Endothelial cell of umbilical vein (primary cell): ENCODE data around the gene ATP6V1B1. TPM values are rescaled to one million over a fixed set of nuclear protein-coding genes. Genes with fewer than 3 reads are reported as not detected.

Experiments
- BruUV-seq: library from RNA; stranded (reverse); fragments of 400-500 nt; replicated peaks from 2 replicates; lab custom pipeline; 2021; lab: Mats Ljungman, UMichigan
- CTCF ChIA-PET: fragments of 300-600, 350-600 bp; sonication (Branson Sonifier 250); formaldehyde crosslinking; loops from one replicate; lab custom pipeline; 2021; ENCODE audit warnings: antibody characterized with exemption, inconsistent platforms; lab: Charles Lee
- POLR2A ChIA-PET: fragments of 300-600, 350-600 bp; sonication (Branson Sonifier 250); formaldehyde crosslinking; loops from one replicate; lab custom pipeline; 2021; ENCODE audit warnings: antibody characterized with exemption, inconsistent platforms; lab: Charles Lee
- DNase-seq: peaks from one replicate; pipeline ENCODE4 v3.0.0-alpha.2; 2011; ENCODE audit warnings: low read depth, low spot score
- FAIRE-seq: peaks from 2 replicates; lab custom pipeline; 2011; peaks lifted over from hg19 to GRCh38; lab: Jason Lieb, UNC
- H2AFZ ChIP-seq: 2 replicates; pipeline ENCODE4 v1.6.0; 2012; ENCODE audit warnings: low read depth, low read length, control low read depth, inconsistent platforms
- H3K27ac ChIP-seq: 2 replicates; pipeline ENCODE4 v1.5.1; 2011; ENCODE audit warnings: low read depth, mild to moderate bottlenecking, control low read depth, low read length, moderate library complexity; ENCODE audit not compliant: insufficient read depth
- H3K27me3 ChIP-seq, 2 experiments: 2 replicates each; pipeline versions ENCODE4 v1.6.0 to v1.6.1; 2011; ENCODE audit warnings: low read length in 2 of 2, mixed read lengths in 1 of 2; ENCODE audit not compliant: control insufficient read depth in 2 of 2, insufficient read depth in 2 of 2
- H3K36me3 ChIP-seq, 2 experiments: 2 replicates in 1 of 2; 3 replicates in 1 of 2; pipeline ENCODE4 v1.5.1; 2011; ENCODE audit warnings: low read length in 2 of 2, mild to moderate bottlenecking in 1 of 2, moderate library complexity in 1 of 2; ENCODE audit not compliant: control insufficient read depth in 2 of 2, insufficient read depth in 2 of 2; ENCODE audit errors: extremely low read depth in 1 of 2
- H3K4me1 ChIP-seq: 3 replicates; pipeline ENCODE4 v1.5.1; 2011; ENCODE audit warnings: mild to moderate bottlenecking, low read length; ENCODE audit not compliant: control insufficient read depth, insufficient read depth; ENCODE audit errors: extremely low read depth
- H3K4me2 ChIP-seq: 2 replicates; pipeline ENCODE4 v1.6.1; 2011; ENCODE audit warnings: low read length, control low read depth, mixed read lengths; ENCODE audit not compliant: insufficient read depth
- H3K4me3 ChIP-seq, 3 experiments: fragments of 200-600 bp in 1 of 3; sonication (generic), shearing (Covaris generic) in 1 of 3; replicated peaks in 1 of 3; 2 replicates each; pipeline ENCODE4 v1.5.1; 2011 to 2016; ENCODE audit warnings: control low read depth in 3 of 3, low read length in 3 of 3, mild to moderate bottlenecking in 2 of 3, inconsistent platforms in 1 of 3, low read depth in 1 of 3, moderate library complexity in 1 of 3; ENCODE audit not compliant: insufficient read depth in 1 of 3
- H3K79me2 ChIP-seq: 2 replicates; pipeline ENCODE4 v1.6.0; 2012; ENCODE audit warnings: low read length, inconsistent platforms; ENCODE audit not compliant: control insufficient read depth, insufficient read depth
- H3K9ac ChIP-seq: replicated peaks from 2 replicates; pipeline ENCODE3; 2011; ENCODE audit warnings: low read length, control low read depth; ENCODE audit not compliant: insufficient read depth; ENCODE audit errors: extremely low read depth
- H3K9me1 ChIP-seq: replicated peaks from 3 replicates; pipeline ENCODE4 v1.6.0; 2011; ENCODE audit warnings: mild to moderate bottlenecking, low read length; ENCODE audit not compliant: control insufficient read depth, insufficient read depth; ENCODE audit errors: extremely low read depth
- H3K9me3 ChIP-seq: replicated peaks from 2 replicates; pipeline ENCODE4 v1.5.1; 2012; ENCODE audit warnings: low read length, inconsistent platforms; ENCODE audit not compliant: control insufficient read depth, insufficient read depth
- H4K20me1 ChIP-seq: replicated peaks from 2 replicates; pipeline ENCODE3; 2011; ENCODE audit warnings: mild to moderate bottlenecking, low read length; ENCODE audit not compliant: control insufficient read depth, insufficient read depth; ENCODE audit errors: extremely low read depth
- CTCF ChIP-seq, 2 donors: IDR thresholded peaks; 1 replicate in 1 of 2; 2 replicates in 1 of 2; pipeline ENCODE4 v1.5.1; 2011; ENCODE audit warnings: low read length in 2 of 2, mild to moderate bottlenecking in 2 of 2, moderate library complexity in 2 of 2, control low read depth in 1 of 2, inconsistent platforms in 1 of 2, low read depth in 1 of 2; ENCODE audit not compliant: insufficient read depth in 1 of 2; ENCODE audit errors: extremely low read depth in 1 of 2
- EZH2 ChIP-seq: IDR thresholded peaks from 2 replicates; pipeline ENCODE4 v1.6.1; 2012; ENCODE audit warnings: borderline replicate concordance, low read depth, mild to moderate bottlenecking, moderate library complexity, low read length, inconsistent platforms; ENCODE audit not compliant: severe bottlenecking
- FOS ChIP-seq: IDR thresholded peaks from 2 replicates; pipeline ENCODE4 v1.6.1; 2011; ENCODE audit warnings: mild to moderate bottlenecking, low read length, moderate library complexity, borderline replicate concordance; ENCODE audit not compliant: insufficient read depth
- GATA2 ChIP-seq: IDR thresholded peaks from 2 replicates; pipeline ENCODE4 v1.7.0; 2011; ENCODE audit warnings: low read depth, mild to moderate bottlenecking, moderate library complexity, mixed read lengths, low read length; ENCODE audit not compliant: insufficient read length, insufficient read depth
- JUN ChIP-seq: IDR thresholded peaks from 2 replicates; pipeline ENCODE4 v1.6.1; 2011; ENCODE audit warnings: borderline replicate concordance, low read depth; ENCODE audit not compliant: insufficient read length, insufficient read depth
- MAX ChIP-seq: IDR thresholded peaks from 2 replicates; pipeline ENCODE4 v1.6.1; 2011; ENCODE audit not compliant: insufficient read depth, insufficient read length
- MYC ChIP-seq: IDR thresholded peaks from one replicate; pipeline ENCODE4 v1.6.1; 2011; ENCODE audit warnings: mild to moderate bottlenecking, low read depth, low read length
- POLR2A ChIP-seq: IDR thresholded peaks from 2 replicates; pipeline ENCODE4 v1.6.1; 2012; ENCODE audit warnings: low read depth, mild to moderate bottlenecking, control low read depth, low read length
- POLR2AphosphoS5 ChIP-seq: IDR thresholded peaks from 2 replicates; pipeline ENCODE4 v1.6.1; 2012; ENCODE audit warnings: low read depth, mild to moderate bottlenecking, control low read depth, low read length, moderate library complexity; ENCODE audit not compliant: insufficient read depth
- dilution Hi-C: fragments of 300-500 bp; cut with MboI; formaldehyde crosslinking; loops from one replicate; pipeline ENCODE4 v1.15.0; 2019; ENCODE audit warnings: low sequenced_read_pairs; ENCODE audit not compliant: extremely low pct_ligation_motif_present
- intact Hi-C: fragments of 100-400 bp; cut with micrococcal nuclease; formaldehyde crosslinking; loops from one replicate; pipeline ENCODE4 v1.10.0; 2022
- polyA plus RNA-seq, 4 experiments: library from polyadenylated mRNA; depleted of rRNA in 3 of 4; stranded (reverse) in 3 of 4; unstranded in 1 of 4; fragments of >200 nt; gene quantifications; 2 replicates each; pipeline versions ENCODE4 v1.2.1 to v1.2.3, GENCODE V29; 2011 to 2012; ENCODE audit warnings: missing spikeins in 1 of 4
- total RNA-seq: library from RNA; stranded (reverse); gene quantifications from 2 replicates; pipeline ENCODE4 v1.2.3, GENCODE V29; 2021

ATP6V1B1 gene
- total and polyA plus RNA-seq, 2 donors (not counting 3 experiments of a cell fraction or from before 2014, with no cell fraction given) = 0.77 TPM; not detected in 1

GRCh38 chr2:70985956-70986355 is 50.3 kb downstream of the ATP6V1B1 start:
- Histone ChIP-seq H4K20me1 (no peaks in the 10 kb centered on the region), H3K79me2 (no peaks in the 10 kb centered on the region), H3K9ac (no peak overlapping the region), H3K27me3 (no peaks in the 10 kb centered on the region), H3K4me1 (no peaks in the 10 kb centered on the region), H3K4me3 (no peak overlapping the region), H3K27ac (no peak overlapping the region), H2AFZ (no peak overlapping the region), H3K9me1 (no peaks in the 10 kb centered on the region), H3K4me2 (no peak overlapping the region), H3K36me3 (peaks cover 4 to 24% of the 10 kb centered on the region in 2 experiments), H3K9me3 (no peaks in the 10 kb centered on the region)
- intact Hi-C loops = no loop called here
- dilution Hi-C loops = no loop called here
- TSS peak; percentile 37 for BruUV-seq
- CTCF ChIA-PET = interaction anchor here (3.8 to 4.2 kb wide), 2 partner anchors 15 to 21 kb away, joined by 43 to 52 read pairs; no protein-coding TSS in a partner anchor
- TF ChIP-seq POLR2A (no peak), EZH2 (no peak), GATA2 (no peak), CTCF (IDR thresholded peaks at IDR 0.05; ENCODE audit: extremely low read depth in 1 of 2, insufficient read depth in 1 of 2, low read depth in 1 of 2, low read length in 2 of 2) (no peak), JUN (no peak), MAX (no peak), POLR2AphosphoS5 (no peak), MYC (no peak), FOS (no peak)
- POLR2A ChIA-PET = no interaction called here
- FAIRE-seq (no peak), DNase-seq (no peak)
